ENCODE results near the gene PHACTR2.
"Not testable (repeated sequence)": the region's sequence is repeated elsewhere in the genome, so short reads cannot be mapped to it uniquely, and the experiment has no call there.

PHACTR2 gene

GRCh38 chr6:143734641-143735063 is 56.9 kb downstream of the PHACTR2 start:
- H3K4me3 ChIP-seq (ENCODE audit: low read length in 2 of 2): no peak overlapping the region

GRCh38 chr6:143738072-143738690 is 60.4 kb downstream of the PHACTR2 start:
- H3K27me3 ChIP-seq (ENCODE audit: control insufficient read depth in 2 of 2, insufficient read depth in 2 of 2, low read length in 2 of 2); H3K4me3 ChIP-seq (ENCODE audit: low read length in 2 of 2); H3K9me3 ChIP-seq (ENCODE audit: control insufficient read depth in 2 of 2, low read length in 2 of 2); H3K36me3 ChIP-seq (ENCODE audit: control insufficient read depth in 2 of 2, insufficient read depth in 2 of 2, low read length in 2 of 2); H3K9ac ChIP-seq (ENCODE audit: low read depth in 1 of 2, low read length in 2 of 2); H3K27ac ChIP-seq (ENCODE audit: low read depth in 2 of 2, low read length in 2 of 2): not testable (repeated sequence)
- H3K4me1 ChIP-seq (ENCODE audit: control insufficient read depth in 2 of 2, insufficient read depth in 2 of 2, low read length in 2 of 2): peaks cover 12 to 15% of the 10 kb centered on the region in 2 donors

More at GRCh38 chr6:143734641-143735063, 56.9 kb downstream of the PHACTR2 start:
- Histone ChIP-seq H3K9ac (ENCODE audit: low read depth in 1 of 2, low read length in 2 of 2) (no peak overlapping the region), H3K36me3 (ENCODE audit: control insufficient read depth in 2 of 2, insufficient read depth in 2 of 2, low read length in 2 of 2) (no peaks in the 10 kb centered on the region), H3K27ac (ENCODE audit: low read depth in 2 of 2, low read length in 2 of 2) (no peak overlapping the region), H3K9me3 (ENCODE audit: control insufficient read depth in 2 of 2, low read length in 2 of 2) (no peaks in the 10 kb centered on the region), H3K4me1 (ENCODE audit: control insufficient read depth in 2 of 2, insufficient read depth in 2 of 2, low read length in 2 of 2) (peaks cover 12 to 16% of the 10 kb centered on the region in 2 donors), H3K27me3 (ENCODE audit: control insufficient read depth in 2 of 2, insufficient read depth in 2 of 2, low read length in 2 of 2) (no peaks in the 10 kb centered on the region)

- no peak overlapping the region for H3K4me3 ChIP-seq (ENCODE audit: low read length in 2 of 2)
Observed at GRCh38 chr6:143739341-143739851, 61.6 kb downstream of the PHACTR2 start.

DNA sequence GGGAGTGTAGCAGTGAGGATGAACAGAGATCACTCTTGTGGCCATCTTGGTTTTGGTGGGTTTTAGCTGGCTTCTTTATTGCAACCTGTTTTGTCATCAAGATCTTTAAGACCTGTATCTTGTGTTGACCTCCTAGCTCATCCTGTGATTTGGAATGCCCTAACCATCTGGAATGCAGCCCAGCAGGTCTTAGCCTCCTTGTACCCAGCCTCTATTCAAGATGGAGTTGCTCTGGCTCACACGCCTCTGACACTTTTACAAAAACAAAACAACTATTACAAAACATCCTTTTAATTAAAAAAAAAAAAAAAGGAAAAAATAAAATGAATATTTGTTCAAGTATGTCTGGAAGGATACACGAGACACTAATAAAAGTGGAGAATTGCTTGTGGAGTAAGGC is 62.4 kb downstream of the PHACTR2 start:
- H3K27ac ChIP-seq (ENCODE audit: low read depth in 2 of 2, low read length in 2 of 2): no peak overlapping the region
- H3K9me3 ChIP-seq (ENCODE audit: control insufficient read depth in 2 of 2, low read length in 2 of 2): no peaks in the 10 kb centered on the region
- no peak overlapping the region for H3K4me3 ChIP-seq (ENCODE audit: low read length in 2 of 2)
- H3K4me1 ChIP-seq (ENCODE audit: control insufficient read depth in 2 of 2, insufficient read depth in 2 of 2, low read length in 2 of 2): peaks cover 14 to 31% of the 10 kb centered on the region in 2 donors
- no peak overlapping the region for H3K9ac ChIP-seq (ENCODE audit: low read depth in 1 of 2, low read length in 2 of 2)
- H3K36me3 ChIP-seq (ENCODE audit: control insufficient read depth in 2 of 2, insufficient read depth in 2 of 2, low read length in 2 of 2): no peaks in the 10 kb centered on the region
- no peaks in the 10 kb centered on the region for H3K27me3 ChIP-seq (ENCODE audit: control insufficient read depth in 2 of 2, insufficient read depth in 2 of 2, low read length in 2 of 2)

More at GRCh38 chr6:143739341-143739851, 61.6 kb downstream of the PHACTR2 start:
- H3K27me3 ChIP-seq (ENCODE audit: control insufficient read depth in 2 of 2, insufficient read depth in 2 of 2, low read length in 2 of 2): no peaks in the 10 kb centered on the region
- no peak overlapping the region for H3K9ac ChIP-seq (ENCODE audit: low read depth in 1 of 2, low read length in 2 of 2)
- H3K4me1 ChIP-seq (ENCODE audit: control insufficient read depth in 2 of 2, insufficient read depth in 2 of 2, low read length in 2 of 2): peaks cover 18 to 23% of the 10 kb centered on the region in 2 donors
- H3K27ac ChIP-seq (ENCODE audit: low read depth in 2 of 2, low read length in 2 of 2): no peak overlapping the region
- no peaks in the 10 kb centered on the region for H3K9me3 ChIP-seq (ENCODE audit: control insufficient read depth in 2 of 2, low read length in 2 of 2)
- no peaks in the 10 kb centered on the region for H3K36me3 ChIP-seq (ENCODE audit: control insufficient read depth in 2 of 2, insufficient read depth in 2 of 2, low read length in 2 of 2)

GRCh38 chr6:143741480-143741879 is 63.7 kb downstream of the PHACTR2 start:
- no peaks in the 10 kb centered on the region for H3K27me3 ChIP-seq (ENCODE audit: control insufficient read depth in 2 of 2, insufficient read depth in 2 of 2, low read length in 2 of 2)
- no peaks in the 10 kb centered on the region for H3K36me3 ChIP-seq (ENCODE audit: control insufficient read depth in 2 of 2, insufficient read depth in 2 of 2, low read length in 2 of 2)
- H3K4me3 ChIP-seq (ENCODE audit: low read length in 2 of 2): no peak overlapping the region
- H3K9ac ChIP-seq (ENCODE audit: low read depth in 1 of 2, low read length in 2 of 2): no peak overlapping the region
- no peaks in the 10 kb centered on the region for H3K9me3 ChIP-seq (ENCODE audit: control insufficient read depth in 2 of 2, low read length in 2 of 2)
- peaks cover 22 to 41% of the 10 kb centered on the region in 2 donors for H3K4me1 ChIP-seq (ENCODE audit: control insufficient read depth in 2 of 2, insufficient read depth in 2 of 2, low read length in 2 of 2)
- H3K27ac ChIP-seq (ENCODE audit: low read depth in 2 of 2, low read length in 2 of 2): no peak overlapping the region

DNA sequence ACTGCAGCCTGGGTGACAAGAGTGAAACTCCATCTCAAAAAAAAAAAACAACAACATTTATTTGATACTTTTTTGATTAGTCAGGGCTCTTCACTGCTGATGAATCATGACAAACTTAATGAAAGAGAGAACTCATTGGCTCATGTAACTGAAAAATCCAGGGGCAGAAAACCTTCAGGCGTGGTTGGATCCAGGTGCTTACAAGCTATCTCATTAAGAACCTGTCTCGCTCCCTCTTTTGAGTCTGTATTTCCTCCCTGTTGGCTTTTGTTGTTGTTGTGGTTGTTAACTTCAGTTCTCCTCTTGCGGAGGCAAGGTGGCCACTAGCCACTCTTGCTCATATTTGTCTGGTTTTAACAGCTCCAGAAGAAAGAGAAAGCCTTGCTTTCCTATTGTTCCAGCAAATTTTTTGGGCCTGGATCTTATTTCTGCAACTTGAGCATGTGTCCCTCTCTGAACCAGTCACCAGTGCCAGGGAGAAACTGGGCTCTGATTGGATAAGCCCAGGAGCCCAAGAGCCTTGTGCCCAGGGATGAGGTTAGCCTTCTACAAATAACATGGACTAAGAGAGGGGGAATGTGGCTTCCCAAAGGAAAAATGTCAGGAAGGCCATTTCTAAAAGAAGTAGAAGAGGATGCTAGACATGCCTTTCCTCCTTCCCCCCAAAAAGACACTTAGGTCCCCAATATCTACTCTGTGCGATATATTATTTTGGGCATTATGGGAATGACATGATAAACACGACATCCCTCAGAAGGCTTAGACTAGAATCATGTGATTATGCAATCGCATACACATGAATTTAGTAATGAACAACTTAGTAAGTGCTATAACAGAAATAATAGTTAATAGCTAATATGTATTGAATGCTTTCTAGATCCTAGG is 64.5 kb downstream of the PHACTR2 start:
- Histone ChIP-seq H3K36me3 (ENCODE audit: control insufficient read depth in 2 of 2, insufficient read depth in 2 of 2, low read length in 2 of 2) (no peaks in the 10 kb centered on the region), H3K9ac (ENCODE audit: low read depth in 1 of 2, low read length in 2 of 2) (no peak overlapping the region), H3K27ac (ENCODE audit: low read depth in 2 of 2, low read length in 2 of 2) (peak overlapping the region in 1 of 2 donors; percentile 73), H3K27me3 (ENCODE audit: control insufficient read depth in 2 of 2, insufficient read depth in 2 of 2, low read length in 2 of 2) (no peaks in the 10 kb centered on the region), H3K4me3 (ENCODE audit: low read length in 2 of 2) (no peak overlapping the region), H3K9me3 (ENCODE audit: control insufficient read depth in 2 of 2, low read length in 2 of 2) (no peaks in the 10 kb centered on the region), H3K4me1 (ENCODE audit: control insufficient read depth in 2 of 2, insufficient read depth in 2 of 2, low read length in 2 of 2) (peaks cover 26 to 44% of the 10 kb centered on the region in 2 donors)

DNA sequence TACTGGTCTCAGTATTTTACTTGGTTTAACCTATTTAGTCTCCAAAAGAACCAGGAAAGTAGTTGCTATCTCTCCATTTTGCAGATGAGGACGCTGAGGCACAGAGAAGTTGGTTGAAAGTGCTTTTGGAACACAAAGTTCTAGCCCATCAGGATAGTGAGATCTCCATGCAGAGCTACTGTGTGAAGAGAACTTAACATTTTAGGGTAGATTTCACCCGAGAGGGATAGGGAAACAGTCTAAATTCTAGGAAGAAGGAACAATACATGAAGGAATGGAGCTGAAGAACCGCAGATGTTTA is 65.1 kb downstream of the PHACTR2 start:
- Histone ChIP-seq H3K4me3 (ENCODE audit: low read length in 2 of 2) (peak overlapping the region; percentile 10 to 28), H3K4me1 (ENCODE audit: control insufficient read depth in 2 of 2, insufficient read depth in 2 of 2, low read length in 2 of 2) (peaks cover 27 to 48% of the 10 kb centered on the region in 2 donors), H3K36me3 (ENCODE audit: control insufficient read depth in 2 of 2, insufficient read depth in 2 of 2, low read length in 2 of 2) (no peaks in the 10 kb centered on the region), H3K27me3 (ENCODE audit: control insufficient read depth in 2 of 2, insufficient read depth in 2 of 2, low read length in 2 of 2) (no peaks in the 10 kb centered on the region), H3K9me3 (ENCODE audit: control insufficient read depth in 2 of 2, low read length in 2 of 2) (no peaks in the 10 kb centered on the region), H3K27ac (ENCODE audit: low read depth in 2 of 2, low read length in 2 of 2) (peak overlapping the region; percentile 66 to 73), H3K9ac (ENCODE audit: low read depth in 1 of 2, low read length in 2 of 2) (no peak overlapping the region)

- Histone ChIP-seq H3K9ac (ENCODE audit: low read depth in 1 of 2, low read length in 2 of 2) (peak overlapping the region in 1 of 2 donors; percentile 10), H3K27ac (ENCODE audit: low read depth in 2 of 2, low read length in 2 of 2) (peak overlapping the region; percentile 66 to 73), H3K27me3 (ENCODE audit: control insufficient read depth in 2 of 2, insufficient read depth in 2 of 2, low read length in 2 of 2) (no peaks in the 10 kb centered on the region), H3K4me1 (ENCODE audit: control insufficient read depth in 2 of 2, insufficient read depth in 2 of 2, low read length in 2 of 2) (peaks cover 27 to 48% of the 10 kb centered on the region in 2 donors), H3K9me3 (ENCODE audit: control insufficient read depth in 2 of 2, low read length in 2 of 2) (no peaks in the 10 kb centered on the region), H3K36me3 (ENCODE audit: control insufficient read depth in 2 of 2, insufficient read depth in 2 of 2, low read length in 2 of 2) (no peaks in the 10 kb centered on the region), H3K4me3 (ENCODE audit: low read length in 2 of 2) (peak overlapping the region; percentile 28 to 42)
Observed at GRCh38 chr6:143743301-143744166, 65.8 kb downstream of the PHACTR2 start.

- Histone ChIP-seq H3K4me3 (ENCODE audit: low read length in 2 of 2) (peak overlapping the region; percentile 31 to 65), H3K27ac (ENCODE audit: low read depth in 2 of 2, low read length in 2 of 2) (peak overlapping the region; percentile 66 to 73), H3K27me3 (ENCODE audit: control insufficient read depth in 2 of 2, insufficient read depth in 2 of 2, low read length in 2 of 2) (no peaks in the 10 kb centered on the region)
Observed at GRCh38 chr6:143744551-143745165, 66.9 kb downstream of the PHACTR2 start.

More at GRCh38 chr6:143744551-143745165, 66.9 kb downstream of the PHACTR2 start:
- peaks cover 30 to 48% of the 10 kb centered on the region in 2 donors for H3K4me1 ChIP-seq (ENCODE audit: control insufficient read depth in 2 of 2, insufficient read depth in 2 of 2, low read length in 2 of 2)
- H3K36me3 ChIP-seq (ENCODE audit: control insufficient read depth in 2 of 2, insufficient read depth in 2 of 2, low read length in 2 of 2): no peaks in the 10 kb centered on the region
- peak overlapping the region in 1 of 2 donors; percentile 54 for H3K9ac ChIP-seq (ENCODE audit: low read depth in 1 of 2, low read length in 2 of 2)
- no peaks in the 10 kb centered on the region for H3K9me3 ChIP-seq (ENCODE audit: control insufficient read depth in 2 of 2, low read length in 2 of 2)
